SK-N-SH treated with all-trans-retinoic acid at 6 μM for 48 hours (cell line): ENCODE results near the gene GRIK2.

Source experiments
- ARNTL ChIP-seq: fragments of 450-650 bp; formaldehyde crosslinking; IDR thresholded peaks from 2 replicates; pipeline ENCODE4 v1.5.0; 2020; ENCODE audit warnings: low read depth, mild to moderate bottlenecking, moderate library complexity, borderline replicate concordance
- CSDC2 ChIP-seq: fragments of 250-450 bp; sonication (Bioruptor Pico); IDR thresholded peaks from 2 replicates; pipeline ENCODE4 v1.5.0; 2020; ENCODE audit warnings: mild to moderate bottlenecking, moderate library complexity
- ESRRG ChIP-seq: fragments of 250-450 bp; sonication (Bioruptor Pico); IDR thresholded peaks from 2 replicates; pipeline ENCODE4 v1.6.1; 2021; ENCODE audit warnings: mild to moderate bottlenecking
- RARB ChIP-seq: fragments of 250-450 bp; sonication (Bioruptor Pico); IDR thresholded peaks from 2 replicates; pipeline ENCODE4 v1.8.0; 2021; ENCODE audit warnings: mild to moderate bottlenecking, moderate library complexity
- TCF4 ChIP-seq: fragments of 250-450 bp; sonication (Bioruptor Pico); IDR thresholded peaks from 2 replicates; pipeline ENCODE4 v1.8.0; 2021; ENCODE audit warnings: mild to moderate bottlenecking, moderate library complexity, borderline replicate concordance
- ZFP3 ChIP-seq: fragments of 250-450 bp; sonication (Bioruptor Pico); IDR thresholded peaks from 2 replicates; pipeline ENCODE4 v1.5.0; 2020; ENCODE audit warnings: mild to moderate bottlenecking, moderate library complexity
- ZFP30 ChIP-seq: fragments of 450-650 bp; formaldehyde crosslinking; IDR thresholded peaks from 2 replicates; pipeline ENCODE4 v1.5.0; 2022; ENCODE audit warnings: mild to moderate bottlenecking, moderate library complexity
- ZNF70 ChIP-seq: fragments of 450-650 bp; formaldehyde crosslinking; IDR thresholded peaks from 2 replicates; pipeline ENCODE4 v1.5.0; 2020; ENCODE audit warnings: mild to moderate bottlenecking, moderate library complexity
- TF ChIP-seq, protein P1 (sequence below): fragments of 250-450 bp; sonication (Bioruptor Pico); IDR thresholded peaks from 2 replicates; pipeline ENCODE4 v1.8.0; 2020; ENCODE audit warnings: mild to moderate bottlenecking, moderate library complexity, borderline replicate concordance
- TF ChIP-seq, protein P2 (sequence below): fragments of 250-450 bp; sonication (Bioruptor Pico); IDR thresholded peaks from 2 replicates; pipeline ENCODE4 v1.5.1; 2020; ENCODE audit warnings: low read depth, mild to moderate bottlenecking, moderate library complexity

DNA sequence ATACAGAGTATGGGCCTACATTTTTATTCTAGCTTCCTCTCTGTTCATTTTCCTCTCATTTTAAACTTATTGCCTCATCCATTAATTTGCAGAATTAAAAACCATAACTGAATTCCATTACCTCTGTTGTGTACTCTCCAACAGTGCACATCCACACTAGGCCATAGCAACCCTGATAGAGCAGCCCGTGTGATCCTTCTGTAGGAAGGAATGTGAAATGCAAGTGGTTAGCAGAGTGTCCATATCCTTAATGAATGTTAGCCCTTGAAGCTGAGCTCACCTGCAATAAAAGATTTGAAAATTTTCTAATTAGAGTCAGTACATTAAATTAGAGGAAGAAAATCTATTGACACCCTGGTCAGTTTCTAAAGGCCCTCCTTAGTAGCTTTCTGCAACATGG lies 6.5 kb upstream of the GRIK2 start:
- no peak for TF ChIP-seq ARNTL
- no peak for TF ChIP-seq ESRRG
- TF ChIP-seq, protein P1, sequence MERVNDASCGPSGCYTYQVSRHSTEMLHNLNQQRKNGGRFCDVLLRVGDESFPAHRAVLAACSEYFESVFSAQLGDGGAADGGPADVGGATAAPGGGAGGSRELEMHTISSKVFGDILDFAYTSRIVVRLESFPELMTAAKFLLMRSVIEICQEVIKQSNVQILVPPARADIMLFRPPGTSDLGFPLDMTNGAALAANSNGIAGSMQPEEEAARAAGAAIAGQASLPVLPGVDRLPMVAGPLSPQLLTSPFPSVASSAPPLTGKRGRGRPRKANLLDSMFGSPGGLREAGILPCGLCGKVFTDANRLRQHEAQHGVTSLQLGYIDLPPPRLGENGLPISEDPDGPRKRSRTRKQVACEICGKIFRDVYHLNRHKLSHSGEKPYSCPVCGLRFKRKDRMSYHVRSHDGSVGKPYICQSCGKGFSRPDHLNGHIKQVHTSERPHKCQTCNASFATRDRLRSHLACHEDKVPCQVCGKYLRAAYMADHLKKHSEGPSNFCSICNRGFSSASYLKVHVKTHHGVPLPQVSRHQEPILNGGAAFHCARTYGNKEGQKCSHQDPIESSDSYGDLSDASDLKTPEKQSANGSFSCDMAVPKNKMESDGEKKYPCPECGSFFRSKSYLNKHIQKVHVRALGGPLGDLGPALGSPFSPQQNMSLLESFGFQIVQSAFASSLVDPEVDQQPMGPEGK (CRISPR knock-in tag): no peak
- no peak for TF ChIP-seq RARB (CRISPR knock-in tag)
- no peak for TF ChIP-seq ZFP30 (CRISPR knock-in tag)
- no peak for TF ChIP-seq ZFP3 (CRISPR knock-in tag)
- TF ChIP-seq, protein P2, sequence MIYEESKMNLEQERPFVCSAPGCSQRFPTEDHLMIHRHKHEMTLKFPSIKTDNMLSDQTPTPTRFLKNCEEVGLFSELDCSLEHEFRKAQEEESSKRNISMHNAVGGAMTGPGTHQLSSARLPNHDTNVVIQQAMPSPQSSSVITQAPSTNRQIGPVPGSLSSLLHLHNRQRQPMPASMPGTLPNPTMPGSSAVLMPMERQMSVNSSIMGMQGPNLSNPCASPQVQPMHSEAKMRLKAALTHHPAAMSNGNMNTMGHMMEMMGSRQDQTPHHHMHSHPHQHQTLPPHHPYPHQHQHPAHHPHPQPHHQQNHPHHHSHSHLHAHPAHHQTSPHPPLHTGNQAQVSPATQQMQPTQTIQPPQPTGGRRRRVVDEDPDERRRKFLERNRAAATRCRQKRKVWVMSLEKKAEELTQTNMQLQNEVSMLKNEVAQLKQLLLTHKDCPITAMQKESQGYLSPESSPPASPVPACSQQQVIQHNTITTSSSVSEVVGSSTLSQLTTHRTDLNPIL: no peak
- no peak for TF ChIP-seq CSDC2
- TF ChIP-seq ZNF70 (CRISPR knock-in tag): no peak
- TF ChIP-seq TCF4 (CRISPR knock-in tag): no peak
